GM19395 (cell line): Measurements from ENCODE around the gene STUB1.

Experiments
- ATAC-seq: cut with Tn5 transposase; IDR thresholded peaks from one replicate; pipeline ENCODE4 v1.9.1; 2021; ENCODE audit warnings: mild to moderate bottlenecking, moderate library complexity; ENCODE audit not compliant: unreplicated experiment

STUB1 gene

GRCh38 chr16:722835-723633 is 42.8 kb downstream of the STUB1 start:
- no peak for ATAC-seq

GRCh38 chr16:723695-724094 is 43.5 kb downstream of the STUB1 start:
- no peak for ATAC-seq

- ATAC-seq, result no peak
Observed at GRCh38 chr16:724188-725040, 44.2 kb downstream of the STUB1 start.

DNA sequence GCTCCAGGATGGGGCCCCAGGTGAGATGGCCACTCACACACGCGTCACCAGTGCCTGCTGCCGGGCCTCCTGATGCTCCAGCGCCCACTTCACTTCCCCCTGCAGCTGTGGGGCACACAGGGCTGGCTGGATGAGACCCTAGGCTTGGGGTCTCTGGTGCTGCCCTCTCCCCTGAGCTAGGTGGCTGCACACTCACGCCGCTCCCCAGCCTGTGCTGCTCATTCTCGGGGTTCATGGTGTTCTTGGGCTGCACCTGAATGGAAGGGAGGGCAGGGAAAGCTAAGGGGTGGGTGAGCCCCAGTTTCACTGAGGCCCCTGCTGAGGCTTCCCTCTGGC is 44.8 kb downstream of the STUB1 start:
- ATAC-seq, result no peak

DNA sequence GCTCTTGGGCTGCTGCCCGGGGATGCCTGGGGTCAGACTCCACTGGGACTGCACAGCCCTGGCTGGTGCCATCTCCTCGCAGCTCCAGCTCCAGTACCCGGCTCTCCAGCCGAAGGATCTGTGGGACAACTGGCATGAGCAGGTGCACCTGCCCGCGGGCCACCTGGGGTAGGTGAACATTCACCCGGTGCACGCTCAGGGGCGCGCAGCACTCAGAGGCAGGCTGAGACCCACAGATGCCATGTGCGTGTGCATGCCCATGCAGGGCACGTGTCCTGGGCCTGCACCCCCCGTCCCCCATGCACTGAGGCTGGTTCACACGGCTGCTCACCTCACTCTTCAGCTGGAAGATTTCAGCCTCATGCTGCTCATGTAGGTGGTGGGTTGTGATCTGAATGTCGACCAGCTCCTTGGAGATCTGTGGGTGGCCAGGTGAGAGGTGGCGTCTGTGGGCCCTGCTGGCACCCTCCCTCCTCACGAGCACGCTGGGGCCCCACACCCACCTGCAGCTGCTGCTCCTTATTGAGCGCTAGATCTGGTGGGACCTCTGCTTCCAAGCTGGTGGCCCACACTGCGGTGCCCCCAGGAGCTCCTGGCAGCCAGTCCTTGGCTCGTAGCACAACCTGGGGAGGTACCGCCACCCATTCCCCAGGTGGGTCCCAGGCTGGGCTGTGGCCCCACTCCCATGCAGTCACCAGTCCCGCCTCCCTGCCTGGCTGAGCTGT is 45.4 kb downstream of the STUB1 start:
- no peak for ATAC-seq

- ATAC-seq, result no peak
Observed at GRCh38 chr16:726188-726437, 45.9 kb downstream of the STUB1 start.

GRCh38 chr16:726438-727290 is 46.5 kb downstream of the STUB1 start, which contains the start of the genes CCDC78 and HAGHL:
Gene CCDC78 (minus strand): TSS chr16:726443. CDS start chr16:726367, 76 bp downstream.
Gene HAGHL (plus strand): TSS chr16:727106. CDS start chr16:727510, 404 bp downstream.
- no peak for ATAC-seq

- no peak for ATAC-seq
Observed at GRCh38 chr16:727291-727977, 47.2 kb downstream of the STUB1 start.

DNA sequence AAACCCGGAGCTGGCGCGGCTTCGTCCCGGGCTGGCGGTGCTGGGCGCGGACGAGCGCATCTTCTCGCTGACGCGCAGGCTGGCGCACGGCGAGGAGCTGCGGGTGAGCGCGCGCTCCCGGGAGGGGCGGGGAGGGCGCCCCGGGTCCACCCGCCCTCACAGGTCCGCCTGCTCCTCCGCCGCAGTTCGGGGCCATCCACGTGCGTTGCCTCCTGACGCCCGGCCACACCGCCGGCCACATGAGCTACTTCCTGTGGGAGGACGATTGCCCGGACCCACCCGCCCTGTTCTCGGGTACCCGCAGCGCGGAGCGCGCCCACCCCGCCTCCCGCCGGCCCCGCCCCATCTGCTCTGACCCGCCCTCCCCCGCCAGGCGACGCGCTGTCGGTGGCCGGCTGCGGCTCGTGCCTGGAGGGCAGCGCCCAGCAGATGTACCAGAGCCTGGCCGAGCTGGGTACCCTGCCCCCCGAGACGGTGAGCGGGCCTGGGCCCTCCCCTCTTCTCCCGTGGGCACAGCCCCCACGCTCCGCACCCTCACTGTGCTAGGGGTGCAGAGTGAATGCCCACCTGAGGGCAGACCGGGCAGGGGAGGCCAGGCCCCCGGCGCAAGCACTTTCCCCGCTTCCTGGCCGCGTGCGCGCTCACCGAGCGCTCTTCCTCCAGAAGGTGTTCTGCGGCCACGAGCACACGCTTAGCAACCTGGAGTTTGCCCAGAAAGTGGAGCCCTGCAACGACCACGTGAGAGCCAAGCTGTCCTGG is 48.1 kb downstream of the STUB1 start:
- ATAC-seq, result no peak

GRCh38 chr16:728890-729744 is 48.9 kb downstream of the STUB1 start:
- no peak for ATAC-seq

GRCh38 chr16:729768-730665 is 49.8 kb downstream of the STUB1 start:
- ATAC-seq, result no peak

GRCh38 chr16:730666-731509 is 50.7 kb downstream of the STUB1 start:
- ATAC-seq, result no peak

DNA sequence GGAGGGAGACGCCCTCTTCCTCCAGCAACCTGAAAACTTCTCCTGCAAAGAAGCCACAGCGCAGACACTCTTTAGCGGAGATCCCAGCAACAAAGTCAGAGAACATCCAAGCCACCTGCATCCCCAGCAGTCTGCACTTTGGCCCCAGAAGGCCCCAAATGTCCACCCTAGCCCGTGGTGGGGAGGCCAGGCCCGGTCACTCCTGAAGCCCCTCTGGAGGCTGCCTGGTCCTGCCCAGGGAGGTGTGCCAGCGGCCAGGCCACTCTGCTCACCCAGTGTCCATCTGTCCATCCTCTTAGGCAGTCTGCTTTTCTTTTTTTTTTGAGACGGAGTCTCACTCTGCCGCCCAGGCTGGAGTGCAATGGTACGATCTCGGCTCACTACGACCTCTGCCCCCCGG is 52.1 kb downstream of the STUB1 start:
- ATAC-seq, result no peak
